ENCODE results near the gene ARID2.

Gene ARID2

GRCh38 chr12:45763381-45763780, 33.9 kb downstream of the ARID2 start:
- DNase-seq: no peak

DNA sequence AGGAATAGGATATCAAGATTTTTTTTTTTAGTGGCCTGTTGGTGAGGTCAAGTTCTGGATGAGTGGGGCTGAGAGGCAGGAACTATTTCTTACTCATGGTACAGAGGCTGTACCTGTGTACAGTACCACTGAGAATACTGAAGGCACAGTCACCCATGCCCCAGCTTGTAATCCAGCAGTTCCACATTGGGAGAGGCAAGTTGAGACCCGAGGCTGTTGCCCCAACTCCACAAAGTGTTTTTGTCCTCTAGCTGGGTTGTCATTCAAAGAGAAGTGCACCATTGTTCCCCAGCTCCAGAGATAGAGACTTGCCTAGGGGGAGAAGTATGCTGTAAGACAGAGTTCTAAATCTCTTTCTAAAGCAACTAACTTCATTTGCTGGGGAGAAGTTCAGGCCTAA, 38.7 kb downstream of the ARID2 start:
- DNase-seq: no peak

DNA sequence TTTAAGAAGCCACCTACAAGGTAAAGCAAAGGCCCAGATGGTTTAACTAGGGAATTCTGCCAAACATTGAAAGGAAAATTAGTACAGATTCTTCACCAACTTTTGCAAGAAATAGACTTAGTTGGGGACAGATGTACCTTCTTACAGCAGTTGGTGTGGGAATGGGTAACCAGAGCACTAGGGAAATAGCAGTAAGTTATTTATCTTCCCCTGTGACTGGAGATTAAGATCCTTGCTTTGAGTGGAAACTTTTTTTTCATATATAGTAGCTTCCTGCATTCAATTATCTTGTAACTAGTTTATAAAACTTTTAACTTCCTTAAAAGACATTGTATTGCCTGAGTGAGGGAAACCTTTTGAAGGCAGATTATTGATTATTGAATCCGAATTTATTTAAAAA, 44.2 kb downstream of the ARID2 start:
- DNase-seq: no peak

DNA sequence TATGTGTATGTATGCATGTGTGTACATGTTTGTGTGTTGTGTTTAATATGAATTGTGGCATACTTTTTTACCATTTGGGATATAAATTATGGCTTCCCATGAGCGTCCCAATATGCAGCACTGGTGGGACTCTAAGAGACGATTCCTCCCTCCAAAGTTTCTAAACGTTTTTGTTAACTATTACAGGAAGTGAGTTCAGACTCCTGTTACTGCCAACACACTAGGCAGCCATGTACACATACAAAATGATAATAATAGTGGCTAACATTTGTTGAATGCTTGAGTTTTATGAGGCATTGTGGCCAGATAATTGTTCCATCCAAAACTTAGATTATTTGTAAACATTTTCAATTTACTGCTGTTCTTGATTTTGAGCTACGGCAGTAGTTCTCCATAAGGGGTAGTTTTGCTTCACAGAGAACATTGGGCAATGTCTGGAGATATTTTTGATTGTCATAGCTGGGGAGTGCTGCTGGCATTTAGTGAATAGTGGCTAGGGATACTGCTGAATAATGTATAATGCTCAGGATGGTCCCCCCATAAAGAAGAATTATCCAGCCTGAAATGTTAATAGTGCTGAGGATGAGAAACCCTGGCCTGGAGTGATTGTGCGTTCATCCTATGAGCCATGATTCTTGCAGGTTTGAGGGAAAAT, 45.1 kb downstream of the ARID2 start:
- no peak for DNase-seq

DNA sequence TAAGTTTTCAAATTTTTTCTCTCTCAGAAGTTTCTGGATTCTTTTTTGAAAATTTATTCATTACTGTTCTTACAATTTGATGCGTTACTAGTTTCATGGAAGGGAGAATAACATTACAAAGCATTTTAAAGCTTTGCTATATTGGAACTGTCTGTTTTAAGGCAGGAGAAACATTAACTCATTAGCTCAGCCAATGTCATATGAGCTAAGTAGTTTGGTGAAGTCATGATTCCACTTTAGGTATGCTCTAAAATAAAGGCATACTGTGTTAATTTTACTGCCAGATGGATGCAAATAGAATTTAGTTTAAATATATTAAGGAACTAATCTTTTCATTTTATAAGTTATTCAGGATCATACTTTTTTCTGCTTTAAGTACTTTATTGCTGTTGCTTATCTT, 46.0 kb downstream of the ARID2 start:
- DNase-seq: no peak

DNA sequence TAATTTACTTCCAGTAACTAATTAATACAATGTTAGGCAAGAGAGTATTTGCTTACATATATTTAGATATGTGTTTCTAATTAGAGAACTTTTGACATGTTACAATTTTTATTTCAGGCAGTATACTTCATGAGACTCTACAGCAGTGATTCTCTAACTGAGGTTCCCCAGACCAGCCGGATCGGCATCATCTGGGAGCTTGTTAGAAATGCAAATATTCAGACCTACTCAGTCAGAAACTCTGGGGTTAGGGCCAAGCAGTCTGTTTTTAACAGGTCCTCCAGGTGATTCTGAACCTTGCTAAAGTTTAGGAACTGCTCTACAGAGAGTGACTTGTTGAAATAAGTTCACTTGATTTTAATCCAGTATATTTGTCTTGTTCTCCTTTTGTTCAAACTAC, 46.5 kb downstream of the ARID2 start:
- no peak for DNase-seq

GRCh38 chr12:45779936-45780335, 50.4 kb downstream of the ARID2 start:
- DNase-seq: no peak

DNA sequence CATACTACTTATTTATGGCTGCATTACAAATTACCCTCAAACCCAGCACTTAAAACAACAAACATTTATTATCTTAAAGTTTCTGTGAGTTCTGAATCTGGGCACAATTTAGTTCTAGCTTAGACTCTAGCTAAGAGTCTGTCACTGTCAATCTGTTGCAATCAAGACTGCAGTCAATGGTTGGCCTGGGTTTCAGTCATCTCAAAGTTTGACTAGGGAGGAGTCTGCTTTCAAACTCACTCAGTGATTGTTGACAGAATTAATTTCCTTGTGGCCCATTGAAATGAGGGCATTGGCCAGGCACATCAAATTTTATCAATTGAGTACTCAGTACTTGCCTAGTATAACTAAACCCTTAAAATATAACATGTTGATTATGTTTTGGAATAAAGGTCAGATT, 51.6 kb downstream of the ARID2 start:
- DNase-seq: no peak

DNA sequence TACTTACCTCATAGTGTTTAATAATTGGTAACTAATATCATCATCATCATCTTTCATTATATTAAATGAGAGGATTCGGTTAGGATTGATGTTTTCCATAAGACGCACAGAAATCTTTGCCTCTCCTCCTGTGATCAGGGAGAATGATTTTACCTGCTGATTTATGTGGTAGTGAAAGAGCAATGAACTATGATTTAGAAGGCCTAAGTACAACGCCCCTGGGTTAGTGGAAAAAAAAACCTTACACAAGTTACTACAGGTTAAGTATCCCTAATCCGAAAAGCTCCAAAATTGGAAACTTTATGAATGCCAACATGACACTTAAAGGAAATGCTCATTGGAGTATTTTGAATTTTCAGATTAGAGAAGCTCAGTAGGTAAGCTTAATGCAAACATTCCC, 55.8 kb downstream of the ARID2 start:
- no peak for DNase-seq

GRCh38 chr12:45789025-45789424, 59.5 kb downstream of the ARID2 start:
- DNase-seq: no peak

GRCh38 chr12:45794422-45794821, 64.9 kb downstream of the ARID2 start:
- DNase-seq: no peak

DNA sequence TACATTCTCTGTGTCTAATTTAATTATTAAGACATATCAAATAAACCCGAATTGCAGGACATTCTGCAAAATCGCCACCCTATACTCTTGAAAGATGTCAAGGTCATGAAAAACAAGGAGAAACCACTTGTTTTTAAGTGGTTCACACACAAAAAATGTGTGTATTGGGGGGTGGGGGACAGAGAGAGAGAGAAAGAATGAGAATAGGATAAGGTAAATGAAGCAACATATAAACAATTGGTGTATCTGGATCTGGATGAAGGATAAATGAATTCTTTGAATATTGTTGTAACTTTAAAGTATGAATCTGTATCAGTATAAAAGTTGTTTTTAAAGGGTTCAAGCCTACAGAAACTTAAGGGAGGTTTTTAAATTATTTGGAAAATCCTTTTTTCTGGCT, 72.1 kb downstream of the ARID2 start:
- DNase-seq: no peak

GRCh38 chr12:45803111-45803510, 73.6 kb downstream of the ARID2 start:
- DNase-seq: no peak

DNA sequence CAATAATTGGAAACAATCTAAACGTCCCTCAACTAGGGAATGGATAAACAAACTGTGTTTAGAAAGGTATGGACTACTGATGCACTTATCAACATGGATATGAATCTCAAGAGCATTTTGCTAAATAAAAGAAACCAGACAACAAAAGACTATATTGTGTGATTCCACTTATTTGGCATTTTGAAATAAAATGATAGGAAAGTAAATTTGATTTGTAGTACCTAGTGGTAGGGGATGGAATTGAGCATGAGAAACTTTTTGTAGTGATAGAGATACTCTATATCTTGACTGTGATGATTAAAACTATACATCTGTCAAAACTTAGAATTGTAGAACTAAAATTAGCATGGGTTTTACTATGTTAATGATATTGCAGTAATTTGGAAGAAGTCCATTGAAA, 87.1 kb downstream of the ARID2 start:
- no peak for DNase-seq

GRCh38 chr12:45827974-45828373, 98.5 kb downstream of the ARID2 start:
- DNase-seq: no peak

DNA sequence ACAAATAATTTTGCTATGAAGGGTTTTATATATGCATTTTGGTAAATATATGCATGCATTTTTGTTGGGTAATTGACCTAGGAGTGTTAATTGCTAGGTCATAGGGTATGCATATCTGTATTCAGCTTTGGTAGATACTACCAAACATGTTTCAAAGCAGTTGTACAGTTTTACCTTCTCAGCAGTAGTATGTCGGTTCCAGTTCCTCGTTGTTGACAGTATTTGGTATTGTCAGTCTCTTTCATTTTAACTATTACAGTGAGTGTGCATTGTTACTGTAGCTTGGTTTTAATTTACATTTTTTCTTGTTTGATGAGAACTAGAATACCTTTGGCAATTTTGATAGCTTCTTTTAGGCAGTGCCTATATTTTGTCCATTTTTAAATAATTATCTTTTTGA, 98.9 kb downstream of the ARID2 start:
- no peak for DNase-seq

DNA sequence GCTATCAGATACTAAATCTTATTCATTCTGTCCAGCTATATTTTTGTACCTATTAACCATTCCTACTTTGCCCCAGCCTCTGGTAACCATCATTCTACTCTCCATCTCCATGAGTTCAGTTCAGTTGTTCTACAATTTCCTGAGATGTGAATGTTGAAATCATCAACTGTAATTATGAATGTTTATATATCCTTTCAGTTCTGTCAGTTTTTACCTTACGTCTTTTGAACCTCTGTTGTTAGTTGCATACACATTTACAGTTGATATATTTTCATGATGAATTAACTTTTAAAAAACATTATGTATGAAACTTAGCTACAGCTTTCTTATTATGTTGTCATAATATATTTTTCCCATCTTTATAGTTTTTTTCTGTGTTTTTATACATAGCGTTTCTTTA, 102.1 kb downstream of the ARID2 start:
- no peak for DNase-seq

- no peak for DNase-seq
Observed at GRCh38 chr12:45833401-45833800, 103.9 kb downstream of the ARID2 start.

- no peak for DNase-seq
Observed at GRCh38 chr12:45834809-45835208, 105.3 kb downstream of the ARID2 start.

GRCh38 chr12:45839917-45840316, 110.4 kb downstream of the ARID2 start:
- no peak for DNase-seq

DNA sequence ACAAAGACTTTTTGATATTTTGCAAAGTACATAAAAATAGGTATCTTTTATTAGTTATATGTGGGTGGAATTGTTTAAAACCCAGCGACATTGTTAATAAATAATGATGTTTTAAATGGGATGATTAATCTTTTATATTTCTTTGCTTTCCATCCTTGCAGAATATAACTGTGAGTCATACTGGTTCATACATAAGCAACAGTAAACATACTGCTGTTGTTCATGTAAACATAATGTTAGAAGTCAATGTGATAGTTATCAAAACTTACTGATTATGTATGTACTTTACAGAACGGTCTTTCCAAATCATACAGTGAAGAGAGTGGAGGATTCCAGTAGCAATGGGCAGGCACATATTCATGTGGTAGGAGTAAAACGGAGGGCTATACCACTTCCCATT, 119.8 kb downstream of the ARID2 start:
- no peak for DNase-seq

- DNase-seq: no peak
Observed at GRCh38 chr12:45850302-45850701, 120.8 kb downstream of the ARID2 start.

GRCh38 chr12:45852508-45852907, 123.0 kb downstream of the ARID2 start:
- no peak for DNase-seq

DNA sequence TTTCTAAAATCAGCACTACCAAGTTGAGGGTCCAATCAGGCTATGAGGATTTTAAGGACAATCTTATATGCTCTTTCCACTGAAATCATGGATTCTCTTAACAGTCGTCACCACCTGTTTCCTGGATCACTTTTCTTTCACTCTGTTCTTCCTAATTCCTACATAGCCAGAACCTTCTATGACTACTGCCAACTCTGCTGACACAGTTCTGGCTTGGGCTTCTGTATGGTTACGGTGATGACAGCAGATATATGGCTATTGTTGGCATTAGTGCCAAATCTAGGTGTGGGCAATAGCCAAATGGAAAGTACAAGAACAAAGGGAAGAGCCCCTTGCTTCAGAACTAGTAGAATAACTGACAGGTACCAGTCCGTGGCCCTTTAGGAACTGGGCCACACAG, 124.0 kb downstream of the ARID2 start:
- no peak for DNase-seq

DNA sequence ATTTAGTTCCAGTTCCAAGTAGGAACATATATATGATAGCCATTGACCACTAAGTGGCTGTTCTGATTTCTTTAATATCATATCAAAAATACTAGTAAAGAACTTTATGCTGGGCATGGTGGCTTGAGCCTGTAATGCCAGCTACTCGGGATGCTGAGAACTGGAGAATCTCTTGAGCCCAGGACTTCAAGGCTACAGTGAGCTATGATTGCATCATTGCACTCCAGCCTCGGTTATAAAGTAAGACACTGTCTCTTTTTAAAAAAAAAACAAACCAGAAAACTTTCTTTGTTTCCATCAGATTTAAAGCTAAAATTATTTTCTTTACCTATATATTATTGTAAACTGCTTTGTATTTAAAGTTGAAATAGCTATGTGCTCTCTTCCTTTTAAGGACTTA, 133.8 kb downstream of the ARID2 start:
- DNase-seq: no peak

GRCh38 chr12:45866299-45866698, 136.8 kb downstream of the ARID2 start:
- DNase-seq: no peak
